Amniotic stem cell (primary cell): Measurements from ENCODE around the gene TMEM179.

ENCODE experiments used
- DNase-seq: peaks from one replicate; lab custom pipeline; 2025; lab: John Stamatoyannopoulos, UW

The TMEM179 gene

DNA sequence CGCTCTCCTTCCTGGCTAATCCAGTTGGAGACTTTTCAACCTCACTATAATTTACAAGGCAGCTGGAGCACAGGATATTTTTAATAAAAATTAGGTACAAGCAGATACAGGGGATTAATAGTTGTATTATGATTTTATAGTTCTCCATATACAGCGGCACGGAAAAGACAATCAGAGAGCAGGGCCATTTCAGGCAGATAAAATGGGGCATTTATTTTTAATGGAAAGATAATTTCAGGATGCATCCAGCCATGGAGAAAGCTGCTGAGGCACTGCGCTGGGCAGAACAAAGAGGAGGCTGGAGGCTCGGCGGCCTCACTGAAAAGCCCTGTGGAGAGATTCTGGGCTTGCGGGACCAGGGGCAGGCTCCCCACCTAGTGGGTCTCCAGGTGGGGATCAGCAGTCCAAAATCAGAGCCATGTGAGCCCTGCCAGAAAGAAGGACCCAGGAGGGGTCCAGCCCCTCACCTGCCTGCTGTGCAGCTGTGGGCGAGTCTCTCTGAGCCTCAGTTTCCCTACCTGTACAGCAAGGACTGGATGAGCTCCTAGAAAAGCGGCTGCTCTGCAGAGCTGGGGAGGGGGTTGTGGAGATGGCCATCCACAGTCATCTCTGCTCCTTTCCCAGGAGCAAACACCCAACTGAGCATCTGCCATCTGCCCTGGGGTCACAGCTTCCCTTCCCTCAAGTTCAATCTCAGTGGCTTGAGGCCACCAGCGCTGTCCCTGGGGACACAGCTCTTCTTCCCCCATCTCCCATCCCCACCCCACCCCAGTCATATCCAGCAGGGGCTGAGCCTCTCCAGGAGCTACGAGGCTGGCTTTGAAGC is 48.9 kb downstream of the TMEM179 start:
- DNase-seq = no peak

DNA sequence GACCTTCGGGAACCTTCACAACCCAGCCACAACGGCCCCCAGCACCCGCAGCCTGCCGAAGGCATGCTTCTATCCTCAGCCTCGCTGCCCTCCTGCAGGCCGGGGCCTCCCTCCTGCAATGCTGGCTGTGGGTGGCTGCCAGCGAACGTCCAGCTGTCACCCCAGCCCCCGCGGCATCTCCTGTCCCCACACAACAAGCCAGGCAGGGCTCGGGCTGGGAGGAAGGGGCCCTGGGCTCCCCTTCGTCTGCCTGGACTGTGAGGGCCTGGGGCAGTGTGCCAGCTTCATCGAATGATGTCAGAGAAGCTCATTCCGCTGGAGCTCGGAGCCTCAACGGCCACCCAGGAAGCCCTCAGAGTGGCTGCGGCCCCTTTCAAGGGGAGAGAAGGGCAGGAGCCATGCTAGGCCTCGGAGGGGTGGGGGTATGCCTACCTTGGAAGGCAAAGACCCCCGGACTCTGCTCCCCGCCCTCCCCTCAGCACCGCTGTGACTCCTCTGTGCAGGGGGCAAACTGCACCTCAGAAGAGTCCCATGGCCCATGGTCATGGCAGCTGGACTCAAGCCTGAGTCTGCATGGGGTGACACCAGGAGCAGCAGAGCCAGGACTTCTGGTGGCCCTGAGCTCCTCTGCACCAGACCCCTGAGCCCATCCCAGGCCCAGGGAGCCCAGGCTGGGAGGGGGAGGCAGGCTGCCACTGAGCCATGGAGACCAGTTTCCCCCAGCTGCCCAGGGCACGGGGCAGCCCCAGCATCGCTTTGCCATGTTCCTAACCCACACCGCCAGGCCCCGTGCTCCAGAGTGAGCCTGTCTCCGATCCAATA is 49.8 kb downstream of the TMEM179 start:
- no peak for DNase-seq

DNA sequence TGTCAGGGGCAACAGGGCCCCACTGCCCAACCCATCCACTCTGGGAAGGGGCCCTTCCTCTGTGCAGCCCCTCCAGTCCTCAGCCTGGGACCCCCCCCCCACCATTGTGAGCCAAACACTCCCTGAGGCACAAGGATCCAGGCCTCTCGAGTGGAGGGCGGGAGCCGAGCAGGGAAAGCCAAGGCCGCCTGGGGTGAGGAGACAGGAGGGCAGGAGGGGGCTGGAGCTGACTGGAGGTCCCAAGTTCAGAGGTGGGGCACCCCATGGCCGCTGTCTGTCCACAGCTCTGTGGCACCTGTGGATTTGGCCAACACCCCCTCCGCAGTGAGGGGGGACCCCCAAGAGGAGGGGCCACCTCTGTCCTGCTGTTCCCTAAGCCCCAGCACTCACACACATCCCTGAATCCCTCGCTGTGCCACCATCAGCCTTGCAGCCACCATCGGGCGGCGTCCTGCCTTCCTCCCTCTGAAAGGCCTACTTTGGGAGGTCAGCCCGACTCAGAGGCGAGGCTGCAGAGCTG is 50.4 kb downstream of the TMEM179 start:
- no peak for DNase-seq

DNA sequence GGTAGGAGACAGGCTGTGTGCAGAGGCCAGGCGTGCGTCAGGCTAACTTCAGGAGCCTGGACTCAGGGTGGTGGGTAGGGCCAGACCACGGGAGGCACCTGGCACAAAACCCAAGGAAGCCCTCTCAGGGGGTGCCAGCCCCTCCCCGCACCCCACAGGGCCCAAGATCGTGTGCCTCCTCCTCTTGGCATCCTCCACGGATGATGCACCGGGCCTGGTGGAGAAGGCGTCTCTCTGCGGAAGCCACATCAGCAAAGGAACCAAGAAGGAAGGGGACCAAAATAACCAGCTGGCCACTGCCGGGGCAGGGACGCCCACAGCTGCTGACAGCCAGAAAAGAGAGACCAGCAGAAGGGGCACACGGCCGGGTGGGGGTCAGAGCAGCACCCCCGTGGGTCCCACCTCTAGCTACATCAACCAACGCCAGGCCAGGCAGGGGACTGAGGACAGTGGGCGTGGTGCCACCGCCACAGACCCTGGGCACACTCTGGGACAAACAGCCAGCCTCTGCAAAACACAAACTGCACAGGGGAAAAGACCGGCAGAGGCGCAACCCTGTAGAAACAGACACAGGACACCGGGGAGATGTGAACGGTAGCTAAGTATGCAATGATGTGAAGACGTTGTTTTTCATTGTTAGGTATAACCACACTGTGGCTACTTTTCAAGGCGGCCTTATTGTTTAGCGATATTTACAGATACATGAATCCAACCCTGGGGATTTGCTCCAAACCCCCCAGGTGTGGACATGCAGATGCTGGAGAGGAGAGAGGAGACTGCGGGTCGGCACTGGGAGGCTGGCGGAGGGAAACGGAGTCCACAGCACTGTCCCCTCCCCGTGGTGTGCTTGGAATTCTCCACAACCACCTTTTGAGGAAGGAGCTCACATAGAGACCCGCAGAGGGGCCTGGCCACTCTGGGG is 51.1 kb downstream of the TMEM179 start:
- no peak for DNase-seq

DNA sequence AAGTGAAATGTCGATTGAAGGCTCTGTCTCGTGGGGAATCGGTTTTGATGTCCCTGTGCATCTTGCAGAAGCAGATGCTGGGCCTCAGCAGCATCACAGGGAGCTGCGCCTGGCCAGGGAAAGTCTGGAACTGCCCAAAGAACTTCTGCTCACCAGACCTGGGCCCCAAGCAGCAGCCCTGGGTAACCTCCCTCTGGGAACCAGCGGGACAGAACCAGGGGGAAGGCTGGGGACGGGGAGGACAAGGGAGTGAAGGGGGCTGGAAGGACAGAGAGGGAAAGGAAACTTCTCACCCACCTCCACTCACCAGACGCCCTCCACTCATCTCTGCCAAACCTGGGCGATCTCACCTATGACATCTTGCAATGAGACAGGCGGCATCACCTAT is 51.8 kb downstream of the TMEM179 start:
- DNase-seq = no peak

DNA sequence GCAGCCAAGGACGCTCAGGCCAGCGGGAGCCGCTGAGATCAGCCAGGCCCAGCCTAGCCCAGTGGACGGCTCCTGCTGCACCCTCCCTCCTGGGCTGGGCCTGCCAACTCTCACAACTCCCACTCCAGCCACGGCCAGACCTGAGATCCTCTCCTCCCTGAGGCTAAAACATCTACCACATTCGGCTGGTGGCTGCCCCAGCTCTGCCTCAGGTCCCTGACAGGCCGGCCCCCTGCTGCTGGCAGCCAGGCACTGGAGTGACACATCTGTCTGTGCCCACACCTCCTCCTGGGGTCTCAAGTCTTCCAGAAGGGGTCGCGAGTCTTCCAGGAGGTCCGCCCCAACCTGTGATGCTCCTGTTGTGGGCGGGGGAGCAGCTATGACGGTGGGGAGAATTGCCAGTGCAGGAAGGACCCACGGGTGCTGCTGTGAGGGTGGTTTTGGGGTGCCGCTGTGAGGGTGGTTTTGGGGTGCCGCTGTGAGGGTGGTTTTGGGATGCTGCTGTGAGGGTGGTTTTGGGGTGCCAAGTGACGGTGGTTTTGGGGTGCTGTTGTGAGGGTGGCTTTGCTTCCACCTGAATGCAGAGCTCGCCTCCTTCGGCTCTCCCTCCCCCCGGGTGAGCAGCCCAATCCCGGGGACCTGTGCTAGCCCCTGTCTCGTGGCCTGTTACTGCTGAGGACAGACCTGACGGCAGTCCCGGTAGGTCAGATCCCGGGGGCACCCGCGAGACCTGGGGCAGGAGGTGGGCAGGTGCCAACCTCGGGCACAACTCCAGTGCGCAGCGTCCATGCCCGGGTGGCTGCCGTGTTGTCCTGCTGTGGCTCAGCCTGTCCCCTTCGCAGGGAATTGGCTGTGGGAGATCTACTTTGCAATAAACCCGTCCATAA is 52.5 kb downstream of the TMEM179 start:
- no peak for DNase-seq

DNA sequence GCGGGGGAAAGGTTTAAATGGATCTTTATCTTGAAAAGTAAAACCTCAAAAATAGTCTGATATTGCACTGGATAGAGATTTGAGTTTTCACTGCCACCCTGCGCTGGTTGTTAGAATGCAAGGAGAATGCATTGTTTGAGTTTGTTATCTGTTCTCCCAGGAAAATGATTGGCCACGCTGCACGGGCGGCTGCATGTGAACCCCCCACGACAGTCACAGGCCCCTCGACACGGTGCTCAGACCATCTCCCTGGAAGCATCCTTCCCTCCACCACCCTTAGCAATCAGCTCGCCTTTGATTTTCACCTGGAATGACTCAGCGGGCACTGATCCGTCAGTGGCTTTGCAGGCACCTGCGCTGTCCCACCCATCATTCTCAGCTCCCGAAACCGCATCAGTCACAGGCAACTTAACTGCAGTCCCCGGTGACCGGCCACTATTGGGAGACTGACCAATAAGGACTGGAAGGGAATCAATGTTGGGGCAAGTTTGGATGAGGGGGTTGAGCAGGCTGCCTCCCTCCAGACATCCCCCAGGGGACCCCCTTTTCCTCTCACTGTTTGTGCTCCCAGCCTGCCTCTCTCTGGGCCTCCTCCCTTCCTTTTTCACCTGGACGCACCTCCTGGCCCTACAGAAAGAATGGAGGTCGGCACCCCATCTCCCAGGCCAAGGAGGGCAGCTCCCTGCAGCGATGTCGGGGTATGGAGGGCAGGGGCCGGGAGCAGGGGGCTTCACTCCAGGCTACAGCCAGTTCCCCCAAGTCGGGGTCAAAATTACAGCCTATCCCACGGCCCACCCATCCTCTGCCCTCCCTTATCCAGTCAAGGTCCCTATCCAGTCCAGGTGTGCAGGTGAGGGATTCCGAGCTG is 53.5 kb downstream of the TMEM179 start:
- no peak for DNase-seq

DNA sequence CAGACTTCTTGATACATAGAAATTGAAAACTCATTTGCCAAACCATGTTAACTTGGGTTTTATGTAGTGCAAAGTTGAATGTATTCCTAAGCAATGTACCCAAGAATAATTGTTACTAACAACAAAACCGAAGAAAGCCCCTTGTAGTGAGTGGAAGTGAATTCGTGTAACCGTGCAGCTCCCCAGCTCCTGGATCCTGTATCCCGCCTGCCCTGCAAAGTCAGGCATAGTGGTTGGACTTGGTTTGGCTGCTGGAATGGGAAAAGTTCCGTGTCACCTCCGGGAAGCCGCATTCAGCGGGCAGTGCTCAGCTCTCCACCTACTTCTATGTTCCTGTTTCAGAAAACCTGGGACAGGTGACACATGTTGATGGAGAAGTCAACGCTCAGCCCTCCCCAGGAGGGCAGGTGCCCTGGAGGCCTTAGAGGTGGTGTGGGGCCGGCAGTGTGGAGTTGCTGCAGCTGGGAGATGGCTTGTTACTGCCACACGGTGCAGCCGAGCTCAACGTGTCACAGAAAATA is 54.2 kb downstream of the TMEM179 start:
- no peak for DNase-seq

DNA sequence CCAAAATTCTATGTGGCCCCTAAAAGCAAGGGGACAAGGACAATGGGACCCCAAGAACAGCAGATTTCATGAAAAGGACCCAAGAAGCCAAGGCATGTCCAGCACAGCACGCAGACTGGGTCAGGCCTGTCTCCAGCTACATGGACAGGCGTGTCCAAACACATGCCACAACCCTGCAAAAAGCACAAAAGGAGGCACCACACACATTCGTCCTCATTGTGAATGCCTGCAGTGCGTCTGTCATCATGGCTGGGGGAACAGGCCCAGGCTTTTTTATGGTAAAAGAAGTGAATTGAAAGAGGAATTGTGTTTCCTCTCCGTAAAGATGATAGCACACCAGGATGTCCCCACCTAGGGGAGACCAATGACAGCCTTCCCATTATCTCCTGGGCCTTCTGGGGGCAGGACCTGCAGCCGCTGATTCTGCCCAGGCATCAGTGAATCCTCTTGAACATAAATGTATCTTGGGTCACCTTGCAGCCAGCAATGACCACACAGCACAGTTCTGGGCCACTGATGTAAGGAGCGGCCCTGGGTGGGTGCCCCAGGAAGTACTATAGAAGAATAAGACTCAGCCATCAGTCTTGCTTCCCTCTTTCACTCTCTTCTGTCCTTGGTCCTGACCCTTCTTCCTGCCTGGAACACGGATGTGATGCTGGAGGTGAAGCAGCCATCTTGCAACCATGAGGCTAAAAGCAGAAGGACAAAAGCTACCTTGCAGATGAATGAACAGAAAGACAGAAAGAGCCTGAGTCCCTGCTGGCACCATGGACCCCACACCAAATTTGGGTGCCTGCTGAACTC is 54.8 kb downstream of the TMEM179 start:
- no peak for DNase-seq

DNA sequence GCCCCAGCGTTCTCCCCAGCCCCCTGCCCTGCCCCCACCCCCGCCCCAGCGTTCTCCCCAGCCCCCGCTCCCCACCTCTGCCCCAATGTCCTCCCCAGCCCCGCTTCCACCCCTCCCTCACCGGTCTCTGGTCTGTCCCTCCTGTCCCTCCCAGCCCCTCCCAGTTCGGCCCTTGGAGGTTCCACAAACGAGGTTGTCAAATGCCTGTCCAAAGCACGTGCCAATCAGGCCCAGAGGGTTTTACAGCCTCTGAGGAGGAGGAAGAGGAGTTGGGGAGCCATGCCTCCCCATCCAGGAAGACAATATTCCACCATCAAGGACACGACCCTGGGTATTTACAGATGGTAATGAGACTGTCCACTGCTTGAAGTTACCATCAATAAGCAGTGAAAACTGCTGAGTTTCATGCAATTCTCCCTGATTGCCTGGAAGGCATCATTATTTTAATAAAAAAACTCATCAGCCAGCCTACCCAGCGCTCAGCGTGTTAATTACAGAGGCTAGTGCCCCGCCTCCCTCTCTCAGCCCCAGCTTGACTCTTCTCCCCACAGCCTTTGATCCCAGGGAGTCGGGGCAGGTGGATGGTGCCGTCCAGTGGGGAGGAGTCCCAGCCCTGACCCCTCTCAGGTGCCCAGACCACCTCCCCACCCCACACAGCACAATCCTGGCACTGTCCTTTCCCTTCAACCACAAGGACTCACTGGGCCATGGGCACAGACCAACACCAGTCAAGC is 55.6 kb downstream of the TMEM179 start:
- DNase-seq = no peak

DNA sequence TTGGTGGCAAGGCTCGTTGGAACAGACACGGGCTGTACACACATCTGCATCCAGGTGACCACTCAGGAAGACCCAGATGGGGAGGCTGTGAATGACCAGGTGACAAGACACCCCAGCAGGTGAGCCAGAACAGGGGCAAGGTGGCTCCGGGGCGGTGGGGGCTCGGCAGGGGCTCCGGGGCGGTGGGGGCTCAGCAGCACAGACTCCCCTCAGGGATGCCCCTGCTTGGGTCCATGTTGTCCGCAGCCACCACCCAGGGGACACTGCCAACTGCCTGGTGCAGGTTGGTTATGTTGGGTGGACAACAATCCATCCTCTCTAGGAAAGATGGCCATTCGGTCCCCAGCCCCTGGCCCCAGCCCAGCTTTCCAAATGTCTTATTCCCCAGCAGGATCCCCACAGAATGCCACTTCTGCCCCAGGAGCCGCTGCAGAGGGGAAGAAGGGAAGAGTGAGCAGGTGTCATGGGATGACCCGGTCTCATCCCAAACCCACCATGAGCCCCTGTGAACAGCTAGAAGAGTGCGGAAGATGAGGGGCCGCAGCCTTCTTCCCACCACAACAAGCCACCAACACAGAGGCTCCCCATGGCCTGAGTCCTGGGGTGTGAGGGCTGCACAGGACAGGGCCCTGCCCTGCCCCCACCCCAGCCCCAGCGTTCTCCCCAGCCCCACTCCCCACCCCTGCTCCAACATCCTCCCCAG is 56.4 kb downstream of the TMEM179 start:
- DNase-seq = no peak

DNA sequence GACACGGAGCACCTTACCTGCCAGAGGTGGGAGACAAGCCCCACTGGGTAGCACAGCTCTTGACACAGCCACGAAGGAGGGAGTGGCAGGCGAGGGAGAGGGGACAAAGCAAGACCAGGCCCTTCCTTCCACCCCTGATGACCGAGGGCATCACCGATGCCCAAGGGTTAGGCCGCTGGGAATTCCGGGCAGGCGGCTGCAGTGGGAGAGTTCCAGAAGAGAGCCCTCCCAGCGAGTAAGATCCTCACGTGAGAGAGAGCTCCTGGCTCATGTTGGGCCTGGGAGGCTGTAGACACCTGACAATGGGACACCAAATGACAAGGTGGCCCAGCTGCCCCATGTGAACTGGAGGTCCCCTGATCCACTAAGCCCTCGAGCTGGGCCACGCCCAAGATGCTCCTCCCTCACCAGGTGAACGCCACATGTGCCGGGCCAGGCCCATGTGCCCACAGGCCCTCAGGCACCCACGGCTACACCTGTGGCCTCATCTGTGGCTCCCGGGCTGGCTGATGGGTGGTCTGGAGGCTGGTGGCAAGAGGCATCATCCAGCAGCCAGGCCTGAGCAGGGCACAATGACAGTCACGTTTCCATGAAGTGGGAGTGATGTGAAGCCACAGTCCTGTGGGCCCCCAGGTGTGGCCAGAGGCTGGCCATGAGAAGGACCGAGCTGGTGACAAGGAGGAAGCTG is 57.1 kb downstream of the TMEM179 start:
- DNase-seq = no peak

DNA sequence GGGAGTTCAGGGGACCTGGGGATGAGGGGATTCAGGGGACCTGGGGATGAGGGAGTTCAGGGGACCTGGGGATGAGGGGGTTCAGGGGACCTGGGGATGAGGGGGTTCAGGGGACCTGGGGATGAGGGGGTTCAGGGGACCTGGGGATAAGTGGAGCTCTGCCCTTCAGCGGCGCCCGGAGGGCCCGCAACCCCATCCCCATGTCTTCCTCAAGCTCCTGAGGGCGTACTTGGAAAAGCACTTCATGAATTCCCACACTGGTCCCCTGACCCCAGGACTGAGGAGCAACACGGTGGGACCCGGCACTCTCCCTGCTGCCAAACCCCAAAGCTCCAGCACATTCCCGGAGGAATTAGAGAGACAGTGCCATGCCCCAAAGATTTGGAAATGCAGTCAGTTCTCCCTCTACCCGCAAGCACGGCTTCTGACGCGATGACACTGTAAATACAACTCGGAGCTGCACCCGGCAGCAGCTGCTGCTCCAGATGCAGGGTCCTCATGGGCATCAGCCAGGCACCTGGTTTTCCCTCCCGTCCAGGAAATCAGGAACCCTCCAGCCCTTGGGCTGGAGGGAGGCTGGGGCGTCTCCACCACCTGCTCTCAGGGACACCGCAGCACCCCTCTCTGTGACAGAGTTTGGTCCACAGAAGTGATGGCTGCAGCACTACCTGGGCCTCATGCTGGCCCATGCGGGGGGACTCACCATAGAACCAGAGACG is 57.8 kb downstream of the TMEM179 start:
- DNase-seq = no peak

DNA sequence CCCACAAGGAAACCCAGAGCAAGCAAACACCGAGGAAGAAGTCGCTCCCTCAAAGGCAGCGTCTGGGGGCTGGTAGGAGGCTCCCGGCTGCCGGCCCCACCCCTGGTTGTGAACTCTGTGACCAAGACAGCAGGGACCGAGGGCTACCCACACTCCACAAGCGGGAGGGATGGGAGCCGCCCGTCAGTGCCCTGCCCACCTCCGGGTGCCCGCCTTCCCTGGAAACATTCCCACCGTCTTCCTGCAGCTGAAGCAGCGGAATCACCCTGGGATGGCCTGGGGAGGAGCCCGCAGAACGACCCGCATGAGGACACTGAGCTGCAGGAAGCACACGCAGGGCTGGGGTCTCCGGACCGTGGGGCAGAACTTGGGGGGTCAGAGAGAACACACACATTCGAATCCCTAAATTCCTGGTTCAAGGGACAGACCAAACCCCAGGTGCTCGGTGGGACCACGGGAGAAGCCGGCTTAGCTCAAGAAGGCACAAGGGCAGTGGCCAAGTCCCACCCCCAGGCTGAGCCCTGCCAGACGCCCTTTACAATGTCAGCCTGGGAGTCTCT is 58.5 kb downstream of the TMEM179 start:
- no peak for DNase-seq

DNA sequence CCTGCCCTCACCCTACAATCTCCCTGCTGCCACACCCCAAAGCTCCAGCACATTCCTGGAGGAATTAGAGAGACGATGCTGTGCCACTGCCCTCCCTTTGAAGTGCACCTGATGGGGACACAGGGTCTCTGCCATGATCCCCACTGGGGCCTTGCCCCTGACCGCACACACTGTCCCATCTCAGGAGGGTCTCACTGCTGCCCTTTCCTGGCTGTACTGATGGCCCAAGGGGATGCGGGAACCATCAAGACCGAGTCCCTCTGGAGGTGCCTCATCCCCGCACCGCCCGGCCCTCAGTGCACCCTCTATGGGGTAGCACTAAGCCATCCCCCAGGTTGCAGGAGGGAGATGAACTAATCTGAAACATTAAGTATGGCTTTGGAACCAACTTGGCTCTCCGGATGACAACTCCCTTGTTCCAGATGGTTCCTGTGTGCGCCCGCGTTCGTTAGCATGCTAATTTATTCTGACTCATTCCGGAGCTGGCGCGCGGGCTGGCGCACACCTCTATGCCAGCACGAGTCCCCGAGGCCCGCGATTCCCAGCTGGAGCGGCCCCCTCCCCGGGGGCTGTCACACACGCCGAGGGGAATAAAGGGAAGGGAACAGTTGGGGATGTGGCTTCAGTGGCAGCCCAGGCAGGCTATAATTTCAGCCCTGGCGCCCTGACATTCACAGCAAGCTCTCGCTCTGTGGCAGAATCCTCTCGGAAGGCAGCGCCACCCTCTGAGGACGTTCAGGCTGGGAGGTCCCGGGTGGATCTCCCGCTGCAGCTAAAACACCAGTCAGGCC is 59.2 kb downstream of the TMEM179 start:
- DNase-seq = no peak
